CMK (cell line): ENCODE data around the gene LRRC8E.
"Not testable (repeated sequence)": the region's sequence is repeated elsewhere in the genome, so short reads cannot be mapped to it uniquely, and the experiment has no call there.

Source experiments
- DNase-seq: peaks from one replicate; pipeline ENCODE4 v3.0.0-alpha.2; 2010; ENCODE audit warnings: low read depth

Gene LRRC8E

DNA sequence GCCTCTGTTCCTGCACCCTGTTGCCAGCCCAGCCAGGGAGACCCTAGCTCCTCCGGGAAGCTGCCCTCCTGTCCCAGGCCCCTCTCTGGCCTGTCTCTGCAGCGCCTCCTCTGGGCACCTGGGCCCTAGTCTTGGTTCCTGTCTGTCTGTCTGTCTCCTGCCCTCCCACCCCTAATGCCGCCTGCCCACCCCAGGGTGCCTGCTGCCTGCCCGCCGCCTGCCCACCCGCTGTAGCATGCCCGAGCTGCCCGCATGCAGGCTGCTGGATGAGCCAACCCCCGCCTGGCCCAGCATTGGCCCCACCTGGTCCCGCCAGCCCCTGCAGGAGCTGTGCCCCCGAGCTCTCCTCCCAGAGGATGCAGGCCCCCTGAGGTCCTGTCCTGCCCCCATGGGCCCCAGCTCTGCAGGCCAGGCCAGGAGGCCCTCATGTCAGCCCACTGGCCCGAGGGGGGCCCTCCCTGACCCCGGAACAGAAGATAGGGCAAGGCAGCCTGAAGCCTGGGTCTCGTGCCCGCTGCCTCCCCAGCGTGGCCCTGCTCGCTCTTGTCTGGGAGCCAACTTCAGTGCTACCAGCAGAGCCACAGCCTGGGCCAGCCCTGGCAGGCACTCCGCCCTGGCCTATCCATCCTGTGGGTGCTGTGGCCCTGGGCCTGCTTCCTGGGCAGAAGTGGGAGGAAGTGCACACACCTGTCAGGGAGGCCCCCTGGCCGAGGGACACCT is 20.6 kb downstream of the LRRC8E start:
- DNase-seq, result no peak

DNA sequence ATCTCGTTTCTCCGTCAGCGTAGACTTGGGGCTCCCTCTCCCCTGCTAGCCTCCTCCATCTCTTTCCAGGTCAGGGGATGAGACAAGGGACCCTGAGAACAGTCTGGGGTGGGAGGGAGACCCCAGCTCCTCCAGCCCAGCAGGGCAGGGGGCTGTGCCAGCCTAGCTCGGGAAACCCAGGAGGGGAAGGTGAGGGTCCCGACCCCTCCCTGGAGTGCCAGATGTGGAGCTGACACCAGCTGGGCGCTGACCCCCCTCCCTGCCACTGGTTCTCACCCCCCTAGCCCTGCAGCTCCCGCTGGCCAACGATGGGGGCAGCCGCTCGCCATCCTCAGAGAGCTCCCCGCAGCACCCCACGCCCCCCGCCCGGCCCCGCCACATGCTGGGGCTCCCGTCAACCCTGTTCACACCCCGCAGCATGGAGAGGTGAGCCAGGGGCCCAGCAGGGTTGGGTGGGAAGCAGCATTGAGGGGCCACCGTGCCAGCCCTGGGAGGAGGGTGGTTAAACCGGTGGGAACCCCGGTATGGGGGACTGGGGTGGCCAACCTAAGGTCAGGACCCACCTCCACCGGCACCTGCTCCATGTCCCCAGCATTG is 21.3 kb downstream of the LRRC8E start:
- DNase-seq, result no peak

GRCh38 chr19:7910321-7911161 is 22.2 kb downstream of the LRRC8E start:
- DNase-seq, result no peak

DNA sequence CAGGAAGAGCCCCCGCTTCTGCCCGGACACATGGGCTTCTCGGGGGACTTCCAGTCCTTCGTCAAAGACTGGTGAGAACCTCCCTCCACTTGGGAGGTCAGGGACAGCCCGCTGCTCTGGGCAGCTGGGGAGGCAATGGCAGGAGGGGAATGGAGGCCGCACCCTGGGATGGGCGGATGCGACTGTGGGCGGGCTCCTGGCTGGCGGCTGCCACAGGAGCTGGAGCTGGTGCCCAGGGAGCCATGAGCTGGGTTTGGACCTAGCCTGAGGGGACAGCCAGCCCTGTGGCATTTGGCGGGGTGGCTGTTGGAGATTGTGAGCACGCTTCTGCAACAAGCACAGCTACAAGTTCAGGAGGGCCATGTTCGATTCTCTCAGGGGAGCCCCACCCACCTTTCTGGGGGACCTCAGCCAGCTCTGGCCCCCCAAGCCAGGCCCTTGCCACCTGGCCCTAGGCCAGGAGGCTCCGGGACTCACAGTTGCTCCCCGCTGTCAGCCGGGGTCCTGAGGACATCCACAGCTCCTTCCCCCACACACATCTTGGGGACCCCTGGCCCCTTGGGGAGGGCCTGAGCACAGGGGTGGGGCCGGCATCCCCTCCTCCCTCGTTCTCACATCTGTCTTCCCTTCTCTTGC is 23.3 kb downstream of the LRRC8E start:
- DNase-seq, result no peak

- no peak for DNase-seq
These were observed 23.9 kb downstream of the LRRC8E start for GRCh38 chr19:7912144-7912696.

- DNase-seq, result no peak
These were observed 24.6 kb downstream of the LRRC8E start for GRCh38 chr19:7912697-7913564.

DNA sequence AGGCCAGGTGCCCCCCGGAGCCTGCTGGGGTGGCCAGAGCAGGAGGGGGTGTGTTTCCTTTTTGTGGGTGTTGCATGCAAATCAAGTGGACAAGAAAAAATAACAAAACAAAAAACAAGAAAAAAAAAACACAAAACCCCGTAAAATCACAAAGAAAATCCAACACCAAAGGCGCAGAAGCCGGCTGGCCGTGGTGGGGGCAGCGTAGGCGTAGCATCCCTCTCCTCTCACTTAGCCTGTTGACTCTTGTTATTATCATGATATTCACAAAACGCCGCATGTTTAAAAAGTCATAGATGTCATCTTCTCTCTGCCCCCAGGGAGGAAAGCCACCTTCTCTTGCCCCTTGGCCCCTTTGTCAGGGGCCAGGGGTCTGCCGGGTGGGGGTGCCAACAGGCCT is 25.3 kb downstream of the LRRC8E start:
- DNase-seq, result no peak

- no peak for DNase-seq
These were observed 25.8 kb downstream of the LRRC8E start for GRCh38 chr19:7914099-7914498.

DNA sequence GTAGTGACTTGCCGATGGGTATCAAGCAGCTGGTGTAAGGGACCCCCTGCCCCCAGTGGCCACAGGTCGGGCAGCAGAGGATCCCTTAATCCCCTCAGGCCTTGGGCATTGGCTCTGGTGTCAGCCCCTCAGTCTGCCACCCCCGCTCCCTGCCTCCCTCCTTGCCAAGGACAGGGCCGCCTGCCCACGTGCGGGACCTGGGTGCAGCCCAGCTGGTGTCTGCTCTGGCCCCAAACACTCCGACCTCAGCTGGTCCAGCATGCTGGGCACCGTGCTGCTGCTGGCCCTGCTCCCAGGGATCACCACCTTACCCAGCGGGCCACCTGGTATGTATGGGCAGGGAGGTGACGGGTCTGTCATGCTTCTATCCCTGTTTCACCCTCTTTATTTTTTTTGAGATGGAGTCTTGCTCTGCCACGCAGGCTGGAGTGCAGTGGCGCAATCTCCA is 26.3 kb downstream of the LRRC8E start, which contains the start of gene TGFBR3L:
Gene TGFBR3L (plus strand): TSS at position 233 of the 448 bp plus-strand sequence.
- no peak for DNase-seq

DNA sequence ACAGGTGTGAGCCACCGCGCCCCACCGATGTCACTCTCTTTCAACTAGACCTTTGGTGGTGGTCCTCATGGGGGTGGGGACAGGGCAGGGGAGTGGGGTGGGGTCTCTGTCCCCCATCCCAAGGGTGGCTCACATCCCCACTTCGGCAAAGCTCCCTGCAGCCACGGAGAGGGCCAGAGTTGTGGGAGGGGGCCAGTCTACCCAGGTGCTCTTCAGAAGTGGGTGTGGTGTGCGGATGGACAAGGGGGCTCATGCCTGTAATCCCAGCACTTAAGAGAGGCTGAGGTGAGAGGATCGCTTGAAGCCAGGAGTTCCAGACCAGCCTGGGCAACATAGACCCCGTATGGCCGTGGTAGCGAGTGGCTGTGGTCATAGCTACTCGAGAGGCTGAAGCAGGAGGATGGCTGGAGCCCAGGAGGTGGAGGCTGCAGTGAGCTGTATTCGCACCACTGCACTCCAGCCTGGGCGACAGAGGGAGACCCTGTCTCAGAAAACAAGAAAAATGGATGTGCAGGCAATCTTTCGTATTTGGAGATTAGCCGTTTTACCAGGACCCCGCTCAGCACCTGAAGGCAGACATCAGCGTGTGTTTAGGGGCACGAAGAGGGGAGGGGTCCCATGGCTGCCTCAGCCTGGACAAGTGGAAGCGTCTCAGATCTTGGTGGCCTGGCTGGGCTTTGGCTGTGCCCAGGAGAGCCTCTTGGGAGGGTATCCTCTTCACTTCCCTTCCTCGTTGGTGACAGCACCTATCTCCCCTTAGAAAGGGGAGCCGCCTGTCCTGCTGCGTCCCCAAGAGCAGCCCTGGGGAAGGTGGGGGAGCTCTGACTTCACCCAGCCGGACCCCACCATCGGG is 27.2 kb downstream of the LRRC8E start:
- DNase-seq, result no peak

GRCh38 chr19:7916103-7916954 is 28.0 kb downstream of the LRRC8E start:
- no peak for DNase-seq

DNA sequence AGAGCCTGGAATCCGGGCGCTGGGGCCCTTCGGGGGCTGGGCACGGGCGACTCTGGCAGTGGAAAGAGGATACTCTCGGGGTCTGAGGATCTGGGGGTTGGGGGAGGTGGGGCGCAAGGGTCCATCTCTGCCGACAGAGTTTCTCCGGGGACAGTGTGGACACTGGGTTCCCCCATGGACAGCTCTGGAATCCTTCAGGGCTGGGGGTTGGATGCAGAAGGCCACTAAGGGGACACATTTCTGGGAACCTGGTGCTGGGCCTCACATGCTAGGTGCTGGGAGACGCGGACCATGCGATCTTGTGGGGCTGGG is 28.6 kb downstream of the LRRC8E start:
- no peak for DNase-seq

DNA sequence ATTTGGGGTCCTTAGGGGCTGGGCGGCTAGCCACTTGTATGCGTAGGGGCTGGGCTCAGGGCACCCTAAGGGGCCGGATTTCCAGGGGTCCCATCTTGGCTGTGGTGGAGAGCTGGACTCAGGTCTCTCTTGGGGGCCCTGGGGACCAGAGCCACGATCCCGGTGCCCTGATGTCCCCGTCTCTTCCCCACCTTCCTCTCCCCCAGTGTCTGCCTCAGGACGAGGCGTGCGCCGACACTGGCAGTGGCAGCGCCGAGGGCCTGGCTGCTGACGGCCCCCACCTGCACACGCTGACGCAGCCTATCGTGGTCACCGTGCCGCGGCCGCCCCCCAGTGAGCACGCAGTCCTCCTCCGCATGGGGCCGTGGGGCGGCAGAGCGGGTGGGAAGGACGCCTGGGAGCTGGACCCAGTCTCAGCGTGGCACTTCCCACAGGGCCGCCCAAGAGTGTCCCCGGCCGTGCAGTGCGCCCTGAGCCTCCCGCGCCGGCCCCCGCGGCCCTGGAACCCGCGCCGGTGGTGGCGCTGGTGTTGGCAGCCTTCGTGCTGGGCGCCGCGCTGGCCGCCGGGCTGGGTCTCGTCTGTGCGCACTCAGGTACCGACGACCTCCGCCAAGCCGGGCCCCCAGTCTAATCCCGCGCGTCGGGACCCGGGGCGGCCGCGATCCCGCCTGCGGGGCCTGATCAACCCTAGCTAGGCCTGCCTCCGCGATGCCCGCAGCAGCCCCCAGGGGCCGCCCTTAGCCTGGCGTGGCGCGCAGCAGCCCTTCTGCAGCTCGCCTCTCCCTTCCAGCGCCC is 29.2 kb downstream of the LRRC8E start:
- DNase-seq, result no peak

GRCh38 chr19:7918062-7918614 is 29.8 kb downstream of the LRRC8E start:
- not testable (repeated sequence) for DNase-seq

GRCh38 chr19:7918615-7919421 is 30.5 kb downstream of the LRRC8E start:
- no peak for DNase-seq

DNA sequence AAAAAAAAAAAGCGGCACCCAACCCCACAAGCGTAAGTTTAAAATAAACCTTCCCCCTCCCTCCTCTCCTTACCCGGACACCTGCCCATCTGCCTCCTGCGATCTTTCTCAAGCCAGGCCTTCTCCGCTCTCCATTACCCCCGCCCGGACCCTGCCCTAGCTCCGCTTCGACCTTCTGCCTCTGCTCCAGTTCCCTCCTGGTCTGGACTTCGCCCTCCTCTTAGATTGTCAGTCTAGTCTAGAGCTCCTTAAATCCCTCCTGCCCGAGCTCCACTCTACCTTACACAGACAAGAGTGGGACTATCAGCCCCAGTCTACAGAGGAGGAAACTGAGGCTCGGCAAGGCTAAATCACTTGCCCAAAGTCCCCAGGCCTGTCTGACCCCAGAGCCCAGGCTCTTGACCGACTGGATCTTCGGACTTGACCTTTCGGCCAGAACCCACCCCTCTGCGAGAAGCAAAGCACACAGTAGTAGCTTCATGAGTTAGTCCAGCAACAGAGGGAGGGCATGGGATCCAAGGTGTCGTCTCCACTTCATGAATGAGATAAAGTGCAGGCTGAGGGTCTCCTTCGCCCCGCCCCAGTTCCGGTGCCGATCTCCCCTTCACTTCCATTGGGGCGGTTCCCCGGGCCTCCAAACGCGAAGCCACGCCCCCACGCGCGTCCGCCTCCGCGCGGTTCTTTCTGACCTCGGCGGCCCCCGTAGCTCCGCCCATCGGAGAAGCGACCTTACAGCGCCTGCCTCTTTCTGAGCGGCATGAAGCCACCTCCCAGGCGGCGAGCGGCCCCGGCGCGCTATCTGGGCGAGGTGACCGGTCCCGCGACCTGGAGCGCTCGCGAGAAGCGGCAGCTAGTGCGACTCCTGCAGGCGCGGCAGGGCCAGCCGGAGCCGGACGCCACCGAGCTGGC is 31.6 kb downstream of the LRRC8E start, which contains the start of gene SNAPC2:
Gene SNAPC2 (plus strand): TSS at position 729 of the 909 bp plus-strand sequence. CDS start 29 bp downstream, at position 758.
- DNase-seq, result peak; percentile 91
